ENCODE results near the gene CNMD. TPM values are rescaled to one million over a fixed set of nuclear protein-coding genes. Genes with fewer than 3 reads are reported as not detected.

CNMD gene
- total RNA-seq (not detected), polyA plus RNA-seq (ENCODE audit: insufficient read depth, low read depth, low replicate concordance) (not detected)
- long read RNA-seq, donor 1 = 0 reads
- long read RNA-seq, donor 2, partial matches to known transcripts = 0 of 1 reads
- long read RNA-seq, donor 2, other reads (novel, unspliced or antisense) = 0 of 1 reads
- long read RNA-seq, donor 3 = 0 reads
- long read RNA-seq, donor 4 = 0 reads
- long read RNA-seq, donor 5 = 0 reads
- long read RNA-seq, donor 6 = 0 reads
- long read RNA-seq, donor 7 = 0 reads
- long read RNA-seq, donor 8 = 0 reads
- long read RNA-seq, donor 9 = 0 reads
- long read RNA-seq, donor 10 = 0 reads

DNA sequence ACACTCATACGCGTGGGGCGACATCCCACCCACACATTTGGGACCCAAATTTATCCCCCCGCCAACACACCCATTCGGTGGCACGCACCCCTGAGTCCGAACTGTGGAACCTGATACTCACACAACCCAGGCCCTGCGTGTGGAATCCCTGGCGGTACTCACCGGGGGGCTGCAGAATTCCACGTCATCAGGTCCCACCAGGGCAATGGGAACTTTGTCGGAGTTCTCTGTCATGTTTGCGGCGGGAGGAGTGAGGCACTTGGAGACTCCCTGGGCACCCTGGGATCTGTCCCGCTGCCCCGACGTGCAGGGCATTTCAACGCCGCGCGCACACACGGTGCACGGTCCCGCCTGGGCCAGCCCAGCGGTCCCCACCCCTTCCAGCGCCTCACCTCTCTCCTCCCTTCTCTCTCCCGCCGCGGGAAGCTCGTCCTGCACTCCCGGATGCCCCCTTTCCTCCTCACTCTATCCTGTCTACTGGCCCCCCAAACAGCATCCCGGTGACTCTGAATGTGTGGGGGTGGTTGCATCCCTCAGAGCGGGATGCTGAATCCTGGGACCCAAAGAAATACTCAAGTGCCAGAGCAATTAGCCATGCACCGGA, at the start of gene CNMD:
CNMD (minus strand) TSS at position 353 of the 604 bp plus-strand sequence; CDS start at position 234, 119 bp downstream.
- peaks cover 9% of the 10 kb centered on the region for H3K27me3 ChIP-seq (ENCODE audit: control insufficient read depth, insufficient read depth, low read length)
- no peak within 1 kb of the TSS for H3K9ac ChIP-seq (ENCODE audit: low read length in 3 of 3)
- no peaks in the 10 kb centered on the region for H3K36me3 ChIP-seq (ENCODE audit: control insufficient read depth in 2 of 3, insufficient read depth in 3 of 3, low read length in 3 of 3)
- no peak for FAIRE-seq
- TF ChIP-seq CTCF (IDR thresholded peaks at IDR 0.05; ENCODE audit: borderline replicate concordance, extremely low read depth, insufficient read depth) = no peak
- peaks cover 0 to 4% (median 0%) of the 10 kb centered on the region in 3 donors for H3K4me1 ChIP-seq (ENCODE audit: control insufficient read depth in 2 of 3, insufficient read depth in 2 of 3, low read depth in 1 of 3, low read length in 3 of 3)
- peak in 4 of 5 donors; percentile 12 to 48 (median 16) for DNase-seq
- peaks cover 0 to 4% (median 0%) of the 10 kb centered on the region in 3 donors for H3K9me3 ChIP-seq (ENCODE audit: control insufficient read depth in 2 of 3, insufficient read depth in 1 of 3, low read length in 3 of 3)
- H3K4me3 ChIP-seq (ENCODE audit: low read length in 3 of 3) = peak within 1 kb of the TSS; percentile 10 to 43 (median 34)
- H3K27ac ChIP-seq (ENCODE audit: low read depth in 2 of 2, low read length in 2 of 2) = no peak within 1 kb of the TSS
- intact Hi-C loops (cut with DNase I) = no loop called here

- Histone ChIP-seq H3K9me3 (ENCODE audit: control insufficient read depth in 2 of 3, insufficient read depth in 1 of 3, low read length in 3 of 3) (no peaks in the 10 kb centered on the region), H3K9ac (ENCODE audit: low read length in 3 of 3) (no peak overlapping the region), H3K27me3 (ENCODE audit: control insufficient read depth, insufficient read depth, low read length) (no peaks in the 10 kb centered on the region), H3K36me3 (ENCODE audit: control insufficient read depth in 2 of 3, insufficient read depth in 3 of 3, low read length in 3 of 3) (no peaks in the 10 kb centered on the region), H3K27ac (ENCODE audit: low read depth in 2 of 2, low read length in 2 of 2) (no peak overlapping the region), H3K4me1 (ENCODE audit: control insufficient read depth in 2 of 3, insufficient read depth in 2 of 3, low read depth in 1 of 3, low read length in 3 of 3) (no peaks in the 10 kb centered on the region), H3K4me3 (ENCODE audit: low read length in 3 of 3) (no peak overlapping the region)
- TF ChIP-seq CTCF (IDR thresholded peaks at IDR 0.05; ENCODE audit: borderline replicate concordance, extremely low read depth, insufficient read depth) = no peak
- intact Hi-C loops (cut with DNase I) = no loop called here
- FAIRE-seq = no peak
- no peak for DNase-seq
Observed at GRCh38 chr13:52788011-52788410, 48.4 kb upstream of the CNMD start.

DNA sequence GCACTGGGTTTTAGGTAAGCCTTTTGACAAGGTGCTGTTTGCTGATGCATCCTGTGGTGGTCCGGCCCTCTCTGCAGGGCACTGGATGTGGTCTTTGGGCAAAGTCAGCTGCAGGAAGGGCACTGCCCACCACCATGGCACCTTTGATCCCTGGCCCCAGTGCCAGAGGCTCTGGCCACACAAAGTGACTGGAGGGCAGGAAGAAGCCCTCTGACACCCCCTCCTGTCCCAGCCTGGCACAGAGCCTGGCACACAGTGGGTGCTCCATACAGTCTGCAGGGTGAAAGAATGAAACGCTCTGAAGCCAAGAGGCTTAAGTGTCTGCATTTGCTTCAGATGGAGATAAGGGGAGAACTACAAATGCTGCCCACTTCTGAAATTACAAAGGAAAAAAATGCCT, 47.6 kb upstream of the CNMD start:
- FAIRE-seq (no peak), DNase-seq (no peak)
- H3K9me3 ChIP-seq (ENCODE audit: control insufficient read depth in 2 of 3, insufficient read depth in 1 of 3, low read length in 3 of 3) = no peaks in the 10 kb centered on the region
- no peak for TF ChIP-seq CTCF (IDR thresholded peaks at IDR 0.05; ENCODE audit: borderline replicate concordance, extremely low read depth, insufficient read depth)
- no peak overlapping the region for H3K9ac ChIP-seq (ENCODE audit: low read length in 3 of 3)
- no peaks in the 10 kb centered on the region for H3K27me3 ChIP-seq (ENCODE audit: control insufficient read depth, insufficient read depth, low read length)
- H3K4me3 ChIP-seq (ENCODE audit: low read length in 3 of 3) = no peak overlapping the region
- H3K4me1 ChIP-seq (ENCODE audit: control insufficient read depth in 2 of 3, insufficient read depth in 2 of 3, low read depth in 1 of 3, low read length in 3 of 3) = no peaks in the 10 kb centered on the region
- intact Hi-C loops (cut with DNase I) = no loop called here
- no peaks in the 10 kb centered on the region for H3K36me3 ChIP-seq (ENCODE audit: control insufficient read depth in 2 of 3, insufficient read depth in 3 of 3, low read length in 3 of 3)
- H3K27ac ChIP-seq (ENCODE audit: low read depth in 2 of 2, low read length in 2 of 2) = no peak overlapping the region

Measured in kidney (tissue), 22 donors.